SK-N-SH treated with all-trans-retinoic acid at 6 μM for 48 hours (cell line): Measurements from ENCODE around the gene CRTC3.

Source experiments
- ATAC-seq: fragments of 200-7000 bp; cut with Tn5 transposase; 3 replicates; pipeline ENCODE4 v1.9.1; 2020; ENCODE audit warnings: mild to moderate bottlenecking, moderate library complexity
- ARNTL ChIP-seq: fragments of 450-650 bp; formaldehyde crosslinking; IDR thresholded peaks from 2 replicates; pipeline ENCODE4 v1.5.0; 2020; ENCODE audit warnings: low read depth, mild to moderate bottlenecking, moderate library complexity, borderline replicate concordance
- BACH2 ChIP-seq: fragments of 250-450 bp; sonication (Bioruptor Pico); IDR thresholded peaks from 2 replicates; pipeline ENCODE4 v1.9.0; 2021; ENCODE audit warnings: mild to moderate bottlenecking, borderline replicate concordance
- CSDC2 ChIP-seq: fragments of 250-450 bp; sonication (Bioruptor Pico); IDR thresholded peaks from 2 replicates; pipeline ENCODE4 v1.5.0; 2020; ENCODE audit warnings: mild to moderate bottlenecking, moderate library complexity
- ESRRG ChIP-seq: fragments of 250-450 bp; sonication (Bioruptor Pico); IDR thresholded peaks from 2 replicates; pipeline ENCODE4 v1.6.1; 2021; ENCODE audit warnings: mild to moderate bottlenecking
- GLIS3 ChIP-seq: fragments of 250-450 bp; sonication (Bioruptor Pico); IDR thresholded peaks from 2 replicates; pipeline ENCODE4 v1.5.0; 2020; ENCODE audit warnings: mild to moderate bottlenecking, moderate library complexity
- ISL1 ChIP-seq: fragments of 250-450 bp; sonication (Bioruptor Pico); IDR thresholded peaks from 2 replicates; pipeline ENCODE4 v2.1.2; 2022; ENCODE audit warnings: mild to moderate bottlenecking, moderate library complexity
- OSR1 ChIP-seq: fragments of 250-450 bp; sonication (Bioruptor Pico); IDR thresholded peaks from 2 replicates; pipeline ENCODE4 v1.8.0; 2022; ENCODE audit warnings: moderate library complexity, mild to moderate bottlenecking, inconsistent platforms
- PATZ1 ChIP-seq: fragments of 250-450 bp; sonication (Bioruptor Pico); IDR thresholded peaks from 2 replicates; pipeline ENCODE4 v1.8.0; 2020; ENCODE audit warnings: mild to moderate bottlenecking, moderate library complexity, borderline replicate concordance
- PPARA ChIP-seq: fragments of 250-450 bp; sonication (Bioruptor Pico); IDR thresholded peaks from 2 replicates; pipeline ENCODE4 v1.5.0; 2020; ENCODE audit warnings: mild to moderate bottlenecking, borderline replicate concordance
- RARB ChIP-seq: fragments of 250-450 bp; sonication (Bioruptor Pico); IDR thresholded peaks from 2 replicates; pipeline ENCODE4 v1.8.0; 2021; ENCODE audit warnings: mild to moderate bottlenecking, moderate library complexity
- TCF4 ChIP-seq: fragments of 250-450 bp; sonication (Bioruptor Pico); IDR thresholded peaks from 2 replicates; pipeline ENCODE4 v1.8.0; 2021; ENCODE audit warnings: mild to moderate bottlenecking, moderate library complexity, borderline replicate concordance
- TOX ChIP-seq: fragments of 250-450 bp; sonication (Bioruptor Pico); IDR thresholded peaks from 2 replicates; pipeline ENCODE4 v1.8.0; 2021; ENCODE audit warnings: mild to moderate bottlenecking, moderate library complexity, borderline replicate concordance
- ZC3H10 ChIP-seq: fragments of 250-450 bp; sonication (Bioruptor Pico); IDR thresholded peaks from 2 replicates; pipeline ENCODE4 v1.5.1; 2021; ENCODE audit warnings: mild to moderate bottlenecking, moderate library complexity
- ZFP3 ChIP-seq: fragments of 250-450 bp; sonication (Bioruptor Pico); IDR thresholded peaks from 2 replicates; pipeline ENCODE4 v1.5.0; 2020; ENCODE audit warnings: mild to moderate bottlenecking, moderate library complexity
- ZFP30 ChIP-seq: fragments of 450-650 bp; formaldehyde crosslinking; IDR thresholded peaks from 2 replicates; pipeline ENCODE4 v1.5.0; 2022; ENCODE audit warnings: mild to moderate bottlenecking, moderate library complexity
- ZNF565 ChIP-seq: fragments of 450-650 bp; formaldehyde crosslinking; conservative IDR thresholded peaks from 2 replicates; pipeline ENCODE4 v1.5.0; 2020; ENCODE audit warnings: low read depth, mild to moderate bottlenecking, moderate library complexity
- ZNF70 ChIP-seq: fragments of 450-650 bp; formaldehyde crosslinking; IDR thresholded peaks from 2 replicates; pipeline ENCODE4 v1.5.0; 2020; ENCODE audit warnings: mild to moderate bottlenecking, moderate library complexity
- ZNF8 ChIP-seq: fragments of 450-650 bp; formaldehyde crosslinking; IDR thresholded peaks from 2 replicates; pipeline ENCODE4 v1.5.0; 2020; ENCODE audit warnings: mild to moderate bottlenecking, moderate library complexity
- TF ChIP-seq, protein P1 (sequence below): fragments of 250-450 bp; sonication (Bioruptor Pico); IDR thresholded peaks from 2 replicates; pipeline ENCODE4 v1.8.0; 2021; ENCODE audit warnings: low read depth, mild to moderate bottlenecking, moderate library complexity, borderline replicate concordance
- TF ChIP-seq, protein P2 (sequence below): fragments of 250-450 bp; sonication (Bioruptor Pico); IDR thresholded peaks from 2 replicates; pipeline ENCODE4 v1.5.0; 2020; ENCODE audit warnings: mild to moderate bottlenecking, moderate library complexity
- TF ChIP-seq, protein P3 (sequence below): fragments of 250-450 bp; sonication (Bioruptor Pico); IDR thresholded peaks from 2 replicates; pipeline ENCODE4 v1.5.1; 2020; ENCODE audit warnings: low read depth, mild to moderate bottlenecking, moderate library complexity

The CRTC3 gene

GRCh38 chr15:90606641-90607040 is 76.9 kb downstream of the CRTC3 start (continued):
- TF ChIP-seq, protein P1, sequence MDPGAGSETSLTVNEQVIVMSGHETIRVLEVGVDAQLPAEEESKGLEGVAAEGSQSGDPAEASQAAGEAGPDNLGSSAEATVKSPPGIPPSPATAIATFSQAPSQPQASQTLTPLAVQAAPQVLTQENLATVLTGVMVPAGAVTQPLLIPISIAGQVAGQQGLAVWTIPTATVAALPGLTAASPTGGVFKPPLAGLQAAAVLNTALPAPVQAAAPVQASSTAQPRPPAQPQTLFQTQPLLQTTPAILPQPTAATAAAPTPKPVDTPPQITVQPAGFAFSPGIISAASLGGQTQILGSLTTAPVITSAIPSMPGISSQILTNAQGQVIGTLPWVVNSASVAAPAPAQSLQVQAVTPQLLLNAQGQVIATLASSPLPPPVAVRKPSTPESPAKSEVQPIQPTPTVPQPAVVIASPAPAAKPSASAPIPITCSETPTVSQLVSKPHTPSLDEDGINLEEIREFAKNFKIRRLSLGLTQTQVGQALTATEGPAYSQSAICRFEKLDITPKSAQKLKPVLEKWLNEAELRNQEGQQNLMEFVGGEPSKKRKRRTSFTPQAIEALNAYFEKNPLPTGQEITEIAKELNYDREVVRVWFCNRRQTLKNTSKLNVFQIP (CRISPR knock-in tag): no peak
- no peak for TF ChIP-seq TOX (CRISPR knock-in tag)
- TF ChIP-seq, protein P2, sequence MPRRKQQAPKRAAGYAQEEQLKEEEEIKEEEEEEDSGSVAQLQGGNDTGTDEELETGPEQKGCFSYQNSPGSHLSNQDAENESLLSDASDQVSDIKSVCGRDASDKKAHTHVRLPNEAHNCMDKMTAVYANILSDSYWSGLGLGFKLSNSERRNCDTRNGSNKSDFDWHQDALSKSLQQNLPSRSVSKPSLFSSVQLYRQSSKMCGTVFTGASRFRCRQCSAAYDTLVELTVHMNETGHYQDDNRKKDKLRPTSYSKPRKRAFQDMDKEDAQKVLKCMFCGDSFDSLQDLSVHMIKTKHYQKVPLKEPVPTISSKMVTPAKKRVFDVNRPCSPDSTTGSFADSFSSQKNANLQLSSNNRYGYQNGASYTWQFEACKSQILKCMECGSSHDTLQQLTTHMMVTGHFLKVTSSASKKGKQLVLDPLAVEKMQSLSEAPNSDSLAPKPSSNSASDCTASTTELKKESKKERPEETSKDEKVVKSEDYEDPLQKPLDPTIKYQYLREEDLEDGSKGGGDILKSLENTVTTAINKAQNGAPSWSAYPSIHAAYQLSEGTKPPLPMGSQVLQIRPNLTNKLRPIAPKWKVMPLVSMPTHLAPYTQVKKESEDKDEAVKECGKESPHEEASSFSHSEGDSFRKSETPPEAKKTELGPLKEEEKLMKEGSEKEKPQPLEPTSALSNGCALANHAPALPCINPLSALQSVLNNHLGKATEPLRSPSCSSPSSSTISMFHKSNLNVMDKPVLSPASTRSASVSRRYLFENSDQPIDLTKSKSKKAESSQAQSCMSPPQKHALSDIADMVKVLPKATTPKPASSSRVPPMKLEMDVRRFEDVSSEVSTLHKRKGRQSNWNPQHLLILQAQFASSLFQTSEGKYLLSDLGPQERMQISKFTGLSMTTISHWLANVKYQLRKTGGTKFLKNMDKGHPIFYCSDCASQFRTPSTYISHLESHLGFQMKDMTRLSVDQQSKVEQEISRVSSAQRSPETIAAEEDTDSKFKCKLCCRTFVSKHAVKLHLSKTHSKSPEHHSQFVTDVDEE (CRISPR knock-in tag): no peak
- no peak for TF ChIP-seq ZNF70
- TF ChIP-seq OSR1: no peak
- no peak for TF ChIP-seq BACH2
- no peak for TF ChIP-seq ISL1 (CRISPR knock-in tag)
- TF ChIP-seq ZFP30 (CRISPR knock-in tag): no peak

GRCh38 chr15:90607361-90607760 is 77.6 kb downstream of the CRTC3 start:
- TF ChIP-seq, protein P2 (CRISPR knock-in tag): no peak
- no peak for TF ChIP-seq ZNF565 (CRISPR knock-in tag)
- TF ChIP-seq CSDC2: no peak
- TF ChIP-seq GLIS3 (CRISPR knock-in tag): no peak
- TF ChIP-seq TOX (CRISPR knock-in tag): no peak
- no peak for TF ChIP-seq ZC3H10 (CRISPR knock-in tag)
- TF ChIP-seq ZNF70: no peak
- TF ChIP-seq PATZ1 (CRISPR knock-in tag): no peak
- TF ChIP-seq, protein P3, sequence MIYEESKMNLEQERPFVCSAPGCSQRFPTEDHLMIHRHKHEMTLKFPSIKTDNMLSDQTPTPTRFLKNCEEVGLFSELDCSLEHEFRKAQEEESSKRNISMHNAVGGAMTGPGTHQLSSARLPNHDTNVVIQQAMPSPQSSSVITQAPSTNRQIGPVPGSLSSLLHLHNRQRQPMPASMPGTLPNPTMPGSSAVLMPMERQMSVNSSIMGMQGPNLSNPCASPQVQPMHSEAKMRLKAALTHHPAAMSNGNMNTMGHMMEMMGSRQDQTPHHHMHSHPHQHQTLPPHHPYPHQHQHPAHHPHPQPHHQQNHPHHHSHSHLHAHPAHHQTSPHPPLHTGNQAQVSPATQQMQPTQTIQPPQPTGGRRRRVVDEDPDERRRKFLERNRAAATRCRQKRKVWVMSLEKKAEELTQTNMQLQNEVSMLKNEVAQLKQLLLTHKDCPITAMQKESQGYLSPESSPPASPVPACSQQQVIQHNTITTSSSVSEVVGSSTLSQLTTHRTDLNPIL: no peak
- TF ChIP-seq ZNF8 (CRISPR knock-in tag): no peak
- TF ChIP-seq, protein P1 (CRISPR knock-in tag): no peak
- TF ChIP-seq ARNTL (CRISPR knock-in tag): no peak
- no peak for TF ChIP-seq RARB (CRISPR knock-in tag)
- no peak for TF ChIP-seq BACH2
- TF ChIP-seq ESRRG (CRISPR knock-in tag): no peak
- no peak for TF ChIP-seq OSR1
- no peak for TF ChIP-seq PPARA
- TF ChIP-seq ISL1 (CRISPR knock-in tag): no peak
- no peak for TF ChIP-seq ZFP3
- TF ChIP-seq TCF4 (CRISPR knock-in tag): no peak
- ATAC-seq: no peak
